OCI-LY7 (cell line): ENCODE results near the gene AGR3. TPM values are rescaled to one million over a fixed set of nuclear protein-coding genes. Genes with fewer than 3 reads are reported as not detected.

ENCODE experiments used
- BruUV-seq: library from RNA; stranded (reverse); fragments of 400-500 nt; replicated peaks from 2 replicates; lab custom pipeline; 2021; lab: Mats Ljungman, UMichigan
- CTCF ChIA-PET: fragments of 300-600 bp; sonication (Branson Sonifier 250); formaldehyde crosslinking; loops from one replicate; lab custom pipeline; 2022; ENCODE audit warnings: antibody characterized with exemption; ENCODE audit not compliant: unreplicated experiment; lab: Charles Lee
- POLR2A ChIA-PET: fragments of 300-600 bp; sonication (Branson Sonifier 250); formaldehyde crosslinking; loops from one replicate; lab custom pipeline; 2022; ENCODE audit warnings: antibody characterized with exemption; lab: Charles Lee
- DNase-seq: peaks from one replicate; pipeline ENCODE4 v3.0.0-alpha.2; 2015; ENCODE audit warnings: low spot score
- H2AFZ ChIP-seq: fragments of 200-600 bp; sonication (generic), shearing (Covaris generic); 2 replicates; pipeline ENCODE4 v1.6.1; 2014; ENCODE audit warnings: mild to moderate bottlenecking, antibody characterized with exemption, low read length, moderate library complexity
- H3K27ac ChIP-seq: fragments of 200-600 bp; sonication (generic); 2 replicates; pipeline ENCODE4 v1.5.1; 2014; ENCODE audit warnings: mixed run types, low read depth, mild to moderate bottlenecking, moderate library complexity, low read length, inconsistent platforms; ENCODE audit not compliant: poor library complexity, severe bottlenecking
- H3K36me3 ChIP-seq: fragments of 200-600 bp; sonication (generic); 2 replicates; pipeline ENCODE4 v1.6.1; 2014; ENCODE audit warnings: mild to moderate bottlenecking, antibody characterized with exemption, low read length, moderate library complexity, mixed read lengths; ENCODE audit not compliant: insufficient read depth
- H3K4me1 ChIP-seq: fragments of 200-600 bp; sonication (generic); 2 replicates; pipeline ENCODE4 v1.5.1; 2014; ENCODE audit warnings: mild to moderate bottlenecking, low read length; ENCODE audit not compliant: insufficient read depth, poor library complexity, severe bottlenecking
- H3K4me2 ChIP-seq: fragments of 200-600 bp; sonication (generic); 2 replicates; pipeline ENCODE4 v1.6.1; 2014; ENCODE audit warnings: mild to moderate bottlenecking, low read length
- H3K4me3 ChIP-seq: fragments of 200-600 bp; sonication (generic); 2 replicates; pipeline ENCODE4 v1.5.1; 2014; ENCODE audit warnings: mild to moderate bottlenecking, low read depth, low read length; ENCODE audit not compliant: poor library complexity, severe bottlenecking
- H3K79me2 ChIP-seq: fragments of 200-600 bp; sonication (generic); 2 replicates; pipeline ENCODE4 v1.6.1; 2016; ENCODE audit warnings: low read depth, mild to moderate bottlenecking, low read length, moderate library complexity, mixed read lengths; ENCODE audit not compliant: insufficient read depth
- H3K9me2 ChIP-seq: fragments of 200-600 bp; sonication (generic); 2 replicates; pipeline ENCODE4 v1.6.1; 2016; ENCODE audit warnings: mild to moderate bottlenecking, low read length, mixed read lengths; ENCODE audit not compliant: insufficient read depth
- H3K9me3 ChIP-seq: fragments of 200-600 bp; sonication (generic); 2 replicates; pipeline ENCODE4 v1.6.1; 2014; ENCODE audit warnings: mild to moderate bottlenecking, mixed run types, low read length, mixed read lengths
- H4K20me1 ChIP-seq: fragments of 200-600 bp; sonication (generic); 2 replicates; pipeline ENCODE4 v1.6.1; 2014; ENCODE audit warnings: mild to moderate bottlenecking, antibody characterized with exemption, low read length, moderate library complexity, mixed read lengths; ENCODE audit not compliant: insufficient read depth
- EZH2phosphoT487 ChIP-seq: fragments of 200-600 bp; sonication (generic); IDR thresholded peaks from 2 replicates; pipeline ENCODE4 v1.6.1; 2018; ENCODE audit warnings: low read depth, borderline replicate concordance, mild to moderate bottlenecking, mixed run types, antibody characterized with exemption, low read length, moderate library complexity, mixed read lengths
- intact Hi-C: fragments of 100-400 bp; cut with micrococcal nuclease; formaldehyde crosslinking; loops from one replicate; pipeline ENCODE4 v1.10.0; 2022; ENCODE audit not compliant: unreplicated experiment
- total RNA-seq, 2 experiments: library from RNA; depleted of rRNA in 1 of 2; stranded (reverse); fragments of >200 nt in 1 of 2; shearing (Covaris generic) in 1 of 2; gene quantifications; 2 replicates each; pipeline ENCODE4 v1.2.3, GENCODE V29; 2014 to 2022
- TF ChIP-seq, protein P1 (sequence below): fragments of 200-600 bp; sonication (generic); conservative IDR thresholded peaks from 2 replicates; pipeline ENCODE4 v1.5.1; 2014; ENCODE audit warnings: mild to moderate bottlenecking, antibody characterized with exemption, low read length, moderate library complexity, mixed read lengths

Gene AGR3
- total RNA-seq, 2 experiments from 2014 or later: not detected

DNA sequence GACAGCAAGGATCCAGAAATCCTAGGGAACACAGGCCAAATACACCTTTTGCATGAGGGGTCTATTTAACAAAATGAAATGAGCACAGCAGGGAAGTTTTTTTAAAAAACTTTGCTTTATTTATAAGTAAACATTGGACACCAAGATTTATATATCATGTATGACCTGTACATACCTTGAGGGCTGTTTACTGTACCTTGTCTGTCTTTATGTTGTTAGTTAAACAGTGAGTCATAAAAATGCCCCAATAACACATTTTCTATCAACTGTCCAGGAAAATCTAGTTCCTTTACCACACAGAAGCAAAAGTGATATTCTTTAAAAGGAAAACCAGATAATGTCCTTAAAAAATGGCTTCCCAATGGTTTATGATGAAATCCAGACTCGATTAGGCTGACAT, 45.1 kb upstream of the AGR3 start:
- intact Hi-C loops: no loop called here
- TF ChIP-seq, protein P1, sequence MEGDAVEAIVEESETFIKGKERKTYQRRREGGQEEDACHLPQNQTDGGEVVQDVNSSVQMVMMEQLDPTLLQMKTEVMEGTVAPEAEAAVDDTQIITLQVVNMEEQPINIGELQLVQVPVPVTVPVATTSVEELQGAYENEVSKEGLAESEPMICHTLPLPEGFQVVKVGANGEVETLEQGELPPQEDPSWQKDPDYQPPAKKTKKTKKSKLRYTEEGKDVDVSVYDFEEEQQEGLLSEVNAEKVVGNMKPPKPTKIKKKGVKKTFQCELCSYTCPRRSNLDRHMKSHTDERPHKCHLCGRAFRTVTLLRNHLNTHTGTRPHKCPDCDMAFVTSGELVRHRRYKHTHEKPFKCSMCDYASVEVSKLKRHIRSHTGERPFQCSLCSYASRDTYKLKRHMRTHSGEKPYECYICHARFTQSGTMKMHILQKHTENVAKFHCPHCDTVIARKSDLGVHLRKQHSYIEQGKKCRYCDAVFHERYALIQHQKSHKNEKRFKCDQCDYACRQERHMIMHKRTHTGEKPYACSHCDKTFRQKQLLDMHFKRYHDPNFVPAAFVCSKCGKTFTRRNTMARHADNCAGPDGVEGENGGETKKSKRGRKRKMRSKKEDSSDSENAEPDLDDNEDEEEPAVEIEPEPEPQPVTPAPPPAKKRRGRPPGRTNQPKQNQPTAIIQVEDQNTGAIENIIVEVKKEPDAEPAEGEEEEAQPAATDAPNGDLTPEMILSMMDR: no peak
- TF ChIP-seq EZH2phosphoT487: no peak
- Histone ChIP-seq H2AFZ (no peak overlapping the region), H3K79me2 (no peaks in the 10 kb centered on the region), H3K9me2 (no peaks in the 10 kb centered on the region), H3K4me3 (no peak overlapping the region), H3K36me3 (no peaks in the 10 kb centered on the region), H3K27ac (no peak overlapping the region), H3K9me3 (no peaks in the 10 kb centered on the region), H4K20me1 (no peaks in the 10 kb centered on the region), H3K4me2 (no peak overlapping the region), H3K4me1 (no peaks in the 10 kb centered on the region)
- no TSS peak for BruUV-seq
- no peak for DNase-seq
- ChIA-PET CTCF (no interaction called here), POLR2A (interaction anchor here (1.0 kb wide), 1 partner anchor 26 kb away, joined by 3 read pairs; no protein-coding TSS in a partner anchor)

DNA sequence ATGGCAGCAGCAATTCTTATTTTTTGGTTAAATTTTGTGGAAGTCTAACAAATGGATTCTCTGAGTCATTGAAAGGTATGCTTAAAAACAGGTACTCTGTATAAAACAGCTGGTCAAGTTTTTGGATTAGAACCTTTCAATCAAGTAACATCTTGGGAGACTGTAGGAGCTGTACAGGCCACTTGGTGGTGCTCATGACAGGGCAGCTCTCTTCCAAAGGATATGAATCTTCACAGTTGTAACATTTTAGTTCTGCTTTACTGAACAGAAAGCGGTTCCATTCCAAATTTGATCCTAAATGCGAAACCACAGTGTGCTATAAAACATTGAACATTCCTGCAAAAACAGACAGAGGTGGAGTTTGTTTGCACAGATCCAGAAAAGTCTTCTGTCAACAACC, 44.5 kb upstream of the AGR3 start:
- TF ChIP-seq EZH2phosphoT487: no peak
- TF ChIP-seq, protein P1: peak; percentile 60
- Histone ChIP-seq H3K9me2 (no peaks in the 10 kb centered on the region), H3K4me2 (no peak overlapping the region), H3K4me1 (no peaks in the 10 kb centered on the region), H3K27ac (no peak overlapping the region), H3K79me2 (no peaks in the 10 kb centered on the region), H2AFZ (no peak overlapping the region), H3K9me3 (no peaks in the 10 kb centered on the region), H4K20me1 (no peaks in the 10 kb centered on the region), H3K4me3 (no peak overlapping the region), H3K36me3 (no peaks in the 10 kb centered on the region)
- CTCF ChIA-PET: no interaction called here
- intact Hi-C loops: no loop called here
- peak; percentile 2 for DNase-seq
- POLR2A ChIA-PET: interaction anchor here (0.8 to 1.0 kb wide), 2 partner anchors 26 to 477 kb away, joined by 3 to 5 read pairs; no protein-coding TSS in a partner anchor
- no TSS peak for BruUV-seq

DNA sequence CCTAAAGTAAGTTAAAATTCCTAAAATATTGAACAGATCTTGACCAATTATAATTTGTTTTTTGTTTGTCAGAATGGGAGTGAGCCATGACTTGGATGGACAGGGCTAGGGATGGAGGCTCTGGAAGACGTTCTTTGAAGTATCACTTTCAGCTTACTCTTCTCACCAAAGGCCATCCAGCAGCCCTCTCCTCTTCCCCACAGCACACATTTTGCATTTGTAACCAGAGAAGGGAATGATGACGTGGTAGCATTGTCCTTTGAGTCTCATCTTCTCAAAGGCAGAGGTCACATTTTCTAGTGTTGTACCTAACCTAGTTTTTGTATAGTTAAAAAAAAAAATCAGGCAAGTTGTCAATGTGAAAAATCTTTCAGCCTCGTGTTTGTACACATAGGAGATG, 43.8 kb upstream of the AGR3 start:
- no peaks in the 10 kb centered on the region for H3K79me2 ChIP-seq
- H3K4me3 ChIP-seq: no peak overlapping the region
- H2AFZ ChIP-seq: no peak overlapping the region
- TF ChIP-seq, protein P1: no peak
- TF ChIP-seq EZH2phosphoT487: no peak
- no peak for DNase-seq
- H3K9me2 ChIP-seq: no peaks in the 10 kb centered on the region
- H3K9me3 ChIP-seq: no peaks in the 10 kb centered on the region
- H3K4me2 ChIP-seq: no peak overlapping the region
- BruUV-seq: no TSS peak
- H3K27ac ChIP-seq: no peak overlapping the region
- H4K20me1 ChIP-seq: no peaks in the 10 kb centered on the region
- ChIA-PET POLR2A (interaction anchor here (0.8 to 1.0 kb wide), 2 partner anchors 27 to 476 kb away, joined by 3 to 5 read pairs; no protein-coding TSS in a partner anchor), CTCF (no interaction called here)
- H3K4me1 ChIP-seq: no peaks in the 10 kb centered on the region
- no peaks in the 10 kb centered on the region for H3K36me3 ChIP-seq
- intact Hi-C loops: no loop called here
